ENCODE data around the gene MPPED2.

The MPPED2 gene

DNA sequence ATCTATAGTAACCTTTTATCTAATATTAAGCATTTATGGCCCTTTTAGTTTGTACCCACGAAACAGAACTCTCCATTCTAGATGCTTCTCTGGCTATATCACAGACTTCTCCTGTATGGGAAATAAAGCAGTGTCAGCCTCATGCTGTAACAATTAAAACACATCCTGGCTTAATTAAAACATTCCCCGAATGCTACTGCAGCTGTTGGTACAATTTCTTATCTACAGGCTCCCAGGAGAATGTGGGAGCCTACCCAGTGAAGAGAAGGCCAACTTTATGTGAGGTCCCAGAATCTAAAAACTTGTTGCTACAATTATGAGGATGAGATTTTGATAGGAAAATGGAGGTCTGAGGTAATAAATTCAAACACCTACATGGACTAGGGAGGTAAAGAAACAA, 83.8 kb downstream of the MPPED2 start:
- Histone ChIP-seq H3K27ac (no peak overlapping the region), H3K4me3 (no peak overlapping the region)
- no peak for DNase-seq (ENCODE audit: low spot score)
- TF ChIP-seq, protein P1, sequence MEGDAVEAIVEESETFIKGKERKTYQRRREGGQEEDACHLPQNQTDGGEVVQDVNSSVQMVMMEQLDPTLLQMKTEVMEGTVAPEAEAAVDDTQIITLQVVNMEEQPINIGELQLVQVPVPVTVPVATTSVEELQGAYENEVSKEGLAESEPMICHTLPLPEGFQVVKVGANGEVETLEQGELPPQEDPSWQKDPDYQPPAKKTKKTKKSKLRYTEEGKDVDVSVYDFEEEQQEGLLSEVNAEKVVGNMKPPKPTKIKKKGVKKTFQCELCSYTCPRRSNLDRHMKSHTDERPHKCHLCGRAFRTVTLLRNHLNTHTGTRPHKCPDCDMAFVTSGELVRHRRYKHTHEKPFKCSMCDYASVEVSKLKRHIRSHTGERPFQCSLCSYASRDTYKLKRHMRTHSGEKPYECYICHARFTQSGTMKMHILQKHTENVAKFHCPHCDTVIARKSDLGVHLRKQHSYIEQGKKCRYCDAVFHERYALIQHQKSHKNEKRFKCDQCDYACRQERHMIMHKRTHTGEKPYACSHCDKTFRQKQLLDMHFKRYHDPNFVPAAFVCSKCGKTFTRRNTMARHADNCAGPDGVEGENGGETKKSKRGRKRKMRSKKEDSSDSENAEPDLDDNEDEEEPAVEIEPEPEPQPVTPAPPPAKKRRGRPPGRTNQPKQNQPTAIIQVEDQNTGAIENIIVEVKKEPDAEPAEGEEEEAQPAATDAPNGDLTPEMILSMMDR (IDR thresholded peaks at IDR 0.05) = no peak

DNA sequence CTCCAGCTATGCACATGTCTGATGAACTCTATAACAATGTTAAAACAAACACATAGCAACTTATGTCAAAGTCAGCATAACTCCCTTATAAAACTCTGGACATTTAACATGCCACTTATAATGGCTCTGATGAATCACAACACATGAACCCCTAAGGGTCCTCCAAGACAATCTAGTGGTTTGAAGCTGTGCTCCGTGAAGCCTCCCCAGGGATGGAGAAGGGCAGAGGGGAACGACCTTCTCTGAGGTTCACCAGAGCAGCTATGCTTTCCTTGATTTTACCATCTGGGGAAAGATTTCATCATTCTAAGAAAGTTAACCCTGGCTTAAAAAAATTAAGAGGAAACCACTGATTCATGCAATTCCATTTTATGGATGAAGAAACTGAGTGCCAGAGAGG, 84.4 kb downstream of the MPPED2 start:
- H3K27ac ChIP-seq = no peak overlapping the region

DNA sequence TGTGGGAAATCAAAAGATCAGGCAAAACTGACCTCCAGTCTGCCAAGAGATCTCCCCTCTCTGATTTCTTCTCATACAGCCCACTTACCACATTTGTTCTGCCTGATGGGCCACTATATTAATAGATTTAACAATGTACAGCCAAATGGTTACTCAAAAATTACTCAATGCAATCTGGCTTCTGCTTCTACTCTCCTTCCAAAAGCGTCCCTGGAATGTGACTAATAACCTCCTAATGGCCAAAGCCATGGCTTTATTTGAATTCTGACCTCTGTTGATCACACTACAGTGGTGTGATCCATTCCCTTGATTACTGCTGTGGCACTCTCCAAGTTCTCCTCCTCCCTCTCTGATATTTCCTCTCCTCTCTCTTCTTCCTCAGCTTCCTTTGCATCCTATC, 86.2 kb downstream of the MPPED2 start:
- H3K4me3 ChIP-seq = no peak overlapping the region
- TF ChIP-seq, protein P1 (IDR thresholded peaks at IDR 0.05) = no peak
- no peak for DNase-seq (ENCODE audit: low spot score)
- no peak overlapping the region for H3K27ac ChIP-seq

More for the DNA sequence above, 84.4 kb downstream of the MPPED2 start:
- no peak for DNase-seq (ENCODE audit: low spot score)
- no peak overlapping the region for H3K4me3 ChIP-seq
- TF ChIP-seq, protein P1 (IDR thresholded peaks at IDR 0.05) = no peak

GRCh38 chr11:30497600-30497999, 88.6 kb downstream of the MPPED2 start:
- Histone ChIP-seq H3K4me3 (no peak overlapping the region), H3K27ac (no peak overlapping the region)
- TF ChIP-seq, protein P1 (IDR thresholded peaks at IDR 0.05) = no peak
- DNase-seq (ENCODE audit: low spot score) = no peak

DNA sequence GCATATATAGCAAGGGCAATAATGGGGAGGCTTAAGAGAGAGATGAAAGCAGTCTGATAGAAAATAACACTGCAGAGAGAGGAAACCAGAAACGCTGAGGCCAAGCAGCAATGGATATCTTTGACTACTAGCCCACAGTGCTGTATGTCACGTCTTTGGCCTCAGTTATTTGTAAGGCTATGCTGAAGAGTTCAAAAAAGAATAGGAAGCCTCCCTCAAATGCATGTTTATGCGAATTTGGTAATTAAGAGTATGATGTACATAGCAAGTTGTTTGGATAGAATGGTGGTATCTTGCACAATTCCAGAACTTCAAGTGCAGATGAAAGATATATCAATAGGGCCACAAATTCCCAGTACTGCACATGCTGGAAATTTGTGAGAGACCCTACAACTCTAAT, 89.2 kb downstream of the MPPED2 start:
- Histone ChIP-seq H3K27ac (no peak overlapping the region), H3K4me3 (no peak overlapping the region)
- TF ChIP-seq, protein P1 (IDR thresholded peaks at IDR 0.05) = no peak
- no peak for DNase-seq (ENCODE audit: low spot score)

GRCh38 chr11:30495437-30495836, 90.7 kb downstream of the MPPED2 start:
- Histone ChIP-seq H3K27ac (no peak overlapping the region), H3K4me3 (no peak overlapping the region)
- TF ChIP-seq, protein P1 (IDR thresholded peaks at IDR 0.05) = no peak
- no peak for DNase-seq (ENCODE audit: low spot score)

- DNase-seq (ENCODE audit: low spot score) = no peak
- no peak overlapping the region for H3K27ac ChIP-seq
- no peak overlapping the region for H3K4me3 ChIP-seq
- TF ChIP-seq, protein P1 (IDR thresholded peaks at IDR 0.05) = no peak
These were observed 96.6 kb downstream of the MPPED2 start for GRCh38 chr11:30489511-30489910.

Measured in coronary artery (tissue), 2 donors.